GM19238 (cell line): Measurements from ENCODE around the gene NLRX1.
"Not testable (repeated sequence)": the region's sequence is repeated elsewhere in the genome, so short reads cannot be mapped to it uniquely, and the experiment has no call there.

ENCODE experiments used
- DNase-seq: peaks from one replicate; pipeline ENCODE4 v3.0.0; 2011; ENCODE audit warnings: low spot score; ENCODE audit not compliant: insufficient read length

Gene NLRX1

DNA sequence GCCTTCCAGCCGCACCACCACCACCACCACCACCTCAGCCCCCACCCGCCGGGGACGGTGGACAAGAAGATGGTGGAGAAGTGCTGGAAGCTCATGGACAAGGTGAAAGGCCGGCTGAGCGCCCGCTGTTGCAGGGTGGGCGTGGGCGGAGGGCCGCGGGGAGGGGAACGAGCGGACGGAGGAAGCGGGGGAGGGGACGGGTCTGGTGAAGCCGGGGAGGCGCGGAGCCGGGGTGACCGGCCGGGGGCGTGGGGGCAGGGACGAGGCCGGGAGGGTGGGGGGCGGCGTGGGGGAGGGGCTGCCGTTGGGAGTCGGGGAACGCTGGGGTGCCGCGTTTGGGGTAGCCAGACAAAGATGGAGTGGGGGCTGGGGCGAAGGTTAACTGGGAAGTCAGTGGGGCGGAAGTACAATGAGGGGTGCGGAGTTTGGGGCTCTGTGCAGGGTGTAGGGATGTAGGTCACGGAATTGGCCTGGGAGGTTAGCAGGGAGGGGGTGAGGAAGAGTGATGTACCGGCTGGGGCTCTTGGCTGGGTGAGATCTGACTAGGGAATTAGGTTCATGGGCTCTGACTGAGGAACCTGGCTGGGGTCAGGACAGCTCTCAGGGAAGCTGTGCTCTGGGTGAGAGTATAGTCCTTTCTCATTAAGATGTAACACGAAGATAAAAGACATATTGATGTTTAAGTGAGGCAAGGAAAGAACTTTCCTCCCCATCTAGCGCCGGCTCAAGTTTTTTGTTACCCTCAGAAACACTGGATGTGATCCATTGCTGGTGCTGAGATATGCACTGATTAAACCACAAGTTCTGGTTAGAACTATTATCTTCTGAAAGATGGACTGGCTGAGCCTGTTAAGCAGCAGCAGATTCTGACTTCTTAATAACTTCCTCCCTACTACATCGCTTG lies 38.2 kb downstream of the NLRX1 start:
- peak; percentile 56 for DNase-seq

DNA sequence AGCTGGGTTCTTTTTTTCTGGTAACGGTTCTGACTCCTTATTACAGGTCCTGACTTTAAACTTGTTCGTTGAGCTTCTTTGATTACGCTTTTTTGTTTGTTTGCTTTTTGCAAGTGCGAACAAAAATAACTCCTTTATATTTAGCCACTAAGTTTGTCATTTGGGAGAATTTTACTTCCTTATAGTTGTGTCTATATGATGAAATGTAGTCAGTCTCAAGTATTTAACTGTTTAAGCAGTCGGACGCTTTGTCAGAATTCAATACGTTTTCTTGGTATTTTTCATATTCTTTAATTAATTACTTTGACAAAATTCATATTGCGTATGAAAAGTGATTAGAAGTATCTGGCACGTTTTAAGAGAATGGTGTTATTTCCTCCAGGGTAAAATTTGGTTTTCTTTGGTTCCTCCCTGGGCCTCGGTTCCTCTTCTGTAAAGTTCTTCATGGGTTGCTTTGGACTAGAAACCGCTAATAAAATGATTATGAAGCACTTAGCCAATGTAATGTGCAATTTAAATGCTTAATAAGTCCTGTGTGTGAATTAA lies 39.0 kb downstream of the NLRX1 start:
- no peak for DNase-seq

DNA sequence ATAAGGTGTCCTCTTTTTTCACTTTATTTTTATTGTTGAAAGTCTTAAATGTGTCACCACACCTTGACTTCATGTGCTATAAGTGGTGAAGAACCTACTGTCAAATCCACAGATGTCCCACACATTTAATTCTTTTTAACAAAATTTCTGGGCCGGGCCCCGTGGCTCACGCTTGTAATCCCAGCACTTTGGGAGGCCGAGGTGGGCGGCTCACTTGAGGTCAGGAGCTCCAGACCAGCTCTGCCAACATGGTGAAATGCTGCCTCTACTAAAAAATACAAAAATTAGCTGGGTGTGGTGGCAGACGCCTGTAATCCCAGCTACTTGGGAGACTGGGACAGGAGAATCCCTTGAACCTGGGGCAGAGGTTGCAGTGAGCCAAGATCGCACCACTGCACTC lies 40.7 kb downstream of the NLRX1 start:
- DNase-seq, result no peak

DNA sequence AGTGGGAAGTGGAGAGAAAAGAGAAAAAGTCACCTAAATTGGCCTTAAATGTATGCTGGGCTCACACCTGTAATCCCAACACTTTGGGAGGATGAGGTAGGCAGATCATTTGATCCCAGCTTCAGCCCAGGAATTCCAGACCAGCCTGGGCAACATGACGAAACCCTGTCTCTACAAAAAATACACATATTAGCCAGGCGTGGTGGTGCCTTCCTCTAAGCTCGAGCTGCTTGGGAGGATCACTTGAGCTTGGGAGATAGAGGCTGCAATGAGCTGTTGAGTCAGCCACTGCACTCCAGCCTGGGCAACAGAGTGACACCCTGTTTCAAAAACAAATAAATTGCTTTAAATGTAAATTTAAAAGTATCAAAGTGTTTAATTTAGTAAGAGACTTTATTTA lies 41.5 kb downstream of the NLRX1 start:
- DNase-seq, result no peak

DNA sequence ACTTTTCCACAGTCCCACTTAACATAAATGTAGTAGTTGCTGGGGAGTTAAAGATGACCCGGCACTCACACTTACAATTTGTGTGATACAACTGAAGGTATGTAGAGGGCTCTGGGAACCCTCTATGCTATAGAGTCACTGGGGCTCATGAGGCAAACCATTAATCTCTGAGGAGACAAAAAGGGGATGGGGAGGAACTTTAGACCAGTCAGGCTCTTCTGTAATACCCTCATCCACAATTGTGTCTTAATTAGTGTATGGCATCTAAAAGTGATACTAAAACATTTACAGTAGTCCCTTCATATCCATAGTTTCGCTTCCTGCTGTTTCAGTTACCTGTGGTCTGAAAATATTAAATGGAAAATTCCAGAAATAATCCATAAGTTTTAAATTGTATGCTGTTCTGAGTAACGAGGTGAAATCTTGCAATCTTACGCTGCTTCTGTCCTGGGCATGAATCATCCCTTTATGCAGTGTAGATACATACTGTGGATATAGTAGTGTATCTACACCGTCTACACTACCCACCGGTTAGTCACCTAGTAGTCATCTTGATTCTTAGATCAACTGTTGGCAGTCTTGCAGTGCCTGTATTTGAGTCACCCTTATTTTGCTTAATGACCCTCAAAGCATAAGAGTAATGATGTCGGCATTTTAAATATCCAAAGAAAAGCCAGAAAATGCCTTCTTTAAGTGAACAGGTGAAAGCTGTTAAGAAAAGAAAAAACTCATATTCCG lies 49.8 kb downstream of the NLRX1 start:
- DNase-seq, result no peak

DNA sequence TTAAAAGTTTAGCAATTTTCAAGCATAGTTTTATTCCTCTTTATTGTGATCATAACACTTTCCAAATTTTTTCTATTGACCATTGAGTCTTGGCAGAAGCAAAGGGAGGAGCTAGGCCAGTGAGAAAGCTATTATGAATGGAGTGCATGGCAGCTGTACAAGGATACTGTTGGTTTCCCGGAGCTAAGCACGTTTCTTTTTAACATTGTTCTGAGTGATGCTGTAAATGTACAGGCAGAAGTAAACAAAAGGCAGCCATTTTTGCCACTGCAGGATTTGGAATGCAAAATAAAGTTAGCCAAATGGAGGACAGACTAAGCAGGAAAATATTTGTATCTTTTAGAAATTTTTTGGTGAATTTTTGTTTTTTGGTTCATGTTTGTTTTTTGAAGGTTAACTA lies 53.8 kb downstream of the NLRX1 start:
- DNase-seq, result no peak

DNA sequence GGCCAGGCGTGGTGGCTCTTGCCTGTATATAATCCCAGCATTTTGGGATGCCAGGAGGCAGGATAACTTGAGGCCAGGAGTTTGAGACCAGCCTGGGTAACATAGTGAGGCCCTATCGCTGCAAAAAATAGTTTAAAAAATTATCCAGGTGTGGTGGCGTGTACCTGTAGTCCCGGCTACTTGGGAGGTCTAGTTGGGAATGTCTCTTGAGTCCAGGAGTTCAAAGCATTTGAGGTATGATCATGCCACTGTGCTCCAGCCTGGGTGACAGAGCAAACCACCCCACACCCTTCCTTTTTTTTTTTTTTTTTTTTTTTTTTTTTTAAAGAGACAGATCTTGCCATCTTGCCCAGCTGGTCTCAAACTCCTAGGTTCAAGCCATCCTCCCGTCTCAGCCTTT lies 54.4 kb downstream of the NLRX1 start:
- no peak for DNase-seq

DNA sequence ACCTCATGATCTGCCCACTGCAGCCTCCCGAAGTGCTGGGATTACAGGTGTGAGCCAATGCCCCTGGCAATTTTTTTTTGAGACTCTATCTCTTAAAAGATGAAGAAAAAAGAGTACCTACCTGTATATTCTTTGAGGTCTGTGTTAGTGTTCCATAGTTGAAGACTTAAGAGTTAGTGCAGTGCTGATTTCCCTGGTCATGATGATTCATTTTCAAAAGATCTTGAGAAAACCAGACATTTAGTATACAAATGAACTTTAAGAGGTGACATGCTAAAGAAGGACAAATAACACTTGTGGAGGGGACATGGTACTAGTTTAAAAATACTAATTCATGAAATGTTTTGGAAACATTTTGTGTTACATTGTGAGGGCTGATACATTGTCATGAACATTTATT lies 55.3 kb downstream of the NLRX1 start:
- no peak for DNase-seq

DNA sequence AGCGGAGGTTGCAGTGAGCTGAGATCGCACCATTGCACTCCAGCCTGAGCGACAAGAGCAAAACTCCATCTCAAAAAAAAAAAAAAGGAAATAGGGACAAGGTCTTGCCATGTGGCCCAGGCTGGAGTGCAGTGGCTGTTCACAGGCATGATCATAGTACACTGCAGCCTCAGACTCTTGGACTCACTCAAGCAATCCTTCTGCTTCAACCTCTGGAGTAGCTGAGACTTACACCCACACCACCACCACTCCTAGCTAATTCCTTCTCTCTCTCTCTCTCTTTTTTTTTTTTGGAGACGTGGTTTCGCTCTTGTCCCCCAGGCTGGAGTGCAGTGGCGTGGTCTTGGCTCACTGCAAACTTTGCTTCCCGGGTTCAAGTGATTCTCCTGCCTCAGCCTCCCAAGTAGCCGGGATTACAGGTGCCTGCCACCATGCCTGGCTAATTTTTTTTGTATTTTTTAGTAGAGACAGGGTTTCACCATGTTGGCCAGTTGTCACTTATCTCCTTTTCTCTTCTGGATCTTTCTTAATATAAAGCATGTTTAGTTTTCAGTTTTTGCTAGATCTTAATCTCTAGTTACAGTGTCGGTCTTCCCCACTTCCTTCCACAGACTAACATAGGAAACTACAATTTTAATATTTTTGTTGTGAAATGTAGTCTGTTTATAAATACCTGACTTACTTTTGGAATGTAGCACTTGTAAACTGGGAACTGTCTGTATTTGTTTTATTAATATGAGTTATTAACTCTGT lies 60.2 kb downstream of the NLRX1 start:
- not testable (repeated sequence) for DNase-seq

DNA sequence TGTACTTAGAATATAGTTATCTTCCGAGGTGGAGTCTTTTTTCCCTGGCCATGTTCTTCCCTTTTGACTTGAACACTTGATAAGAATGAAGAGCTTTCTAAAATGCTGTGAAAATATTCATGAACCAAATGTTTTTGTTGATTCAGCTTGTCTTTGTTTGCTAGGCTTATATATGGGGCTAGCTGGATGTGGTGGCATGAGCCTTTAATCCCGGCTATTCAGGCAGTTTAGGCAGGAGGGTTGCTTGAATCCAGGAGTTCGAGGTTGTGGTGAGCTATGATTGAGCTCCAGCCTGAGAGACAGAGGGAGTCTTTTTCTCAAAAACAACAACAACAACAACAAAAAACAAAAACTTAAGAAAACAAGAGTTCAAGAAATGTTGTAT lies 60.8 kb downstream of the NLRX1 start:
- no peak for DNase-seq

DNA sequence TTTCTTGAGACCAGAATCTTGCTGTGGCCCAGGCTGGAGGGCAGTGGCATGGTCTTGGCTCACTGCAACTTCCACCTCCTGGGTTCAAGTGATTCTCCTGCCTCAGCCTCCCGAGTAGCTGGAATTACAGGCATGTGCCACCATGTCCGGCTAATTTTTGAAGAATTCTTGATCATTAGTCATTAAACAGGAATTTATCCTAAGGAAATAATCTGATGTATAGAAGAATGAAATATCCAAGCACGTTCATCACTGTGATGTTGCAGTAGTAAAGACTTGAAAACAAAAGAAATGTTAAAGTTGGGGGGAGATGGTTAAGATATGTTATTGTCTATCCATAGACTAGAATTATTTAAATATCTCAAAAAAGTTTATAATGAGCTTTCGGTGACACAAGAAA lies 61.2 kb downstream of the NLRX1 start:
- no peak for DNase-seq
